ENCODE results near the gene TBCD.

Gene TBCD

GRCh38 chr17:82856361-82856760 is 104.5 kb downstream of the TBCD start:
- Histone ChIP-seq H3K27ac (no peak overlapping the region), H3K4me3 (ENCODE audit: low read depth, low read length) (no peak overlapping the region), H3K36me3 (replicated peaks) (no peaks in the 10 kb centered on the region), H3K27me3 (replicated peaks) (no peaks in the 10 kb centered on the region)
- no peak for DNase-seq
- in situ Hi-C loops (cut with HindIII; ENCODE audit: low pct_ligation_motif_present, low sequenced_read_pairs) = no loop called here
- no peak for TF ChIP-seq CTCF (IDR thresholded peaks at IDR 0.05; ENCODE audit: low read depth, low read length, missing control alignments)

GRCh38 chr17:82858376-82859126 is 106.7 kb downstream of the TBCD start:
- no peak for TF ChIP-seq CTCF (IDR thresholded peaks at IDR 0.05; ENCODE audit: low read depth, low read length, missing control alignments)
- DNase-seq = no peak
- no peaks in the 10 kb centered on the region for H3K27me3 ChIP-seq (replicated peaks)
- no peak overlapping the region for H3K4me3 ChIP-seq (ENCODE audit: low read depth, low read length)
- in situ Hi-C loops (cut with HindIII; ENCODE audit: low pct_ligation_motif_present, low sequenced_read_pairs) = no loop called here
- no peaks in the 10 kb centered on the region for H3K36me3 ChIP-seq (replicated peaks)
- no peak overlapping the region for H3K27ac ChIP-seq

GRCh38 chr17:82859431-82860403 is 107.9 kb downstream of the TBCD start:
- Histone ChIP-seq H3K27ac (peak overlapping the region; percentile 34), H3K27me3 (replicated peaks) (no peaks in the 10 kb centered on the region), H3K36me3 (replicated peaks) (no peaks in the 10 kb centered on the region), H3K4me3 (ENCODE audit: low read depth, low read length) (peak overlapping the region; percentile 22)
- in situ Hi-C loops (cut with HindIII; ENCODE audit: low pct_ligation_motif_present, low sequenced_read_pairs) = no loop called here
- DNase-seq = peak; percentile 58
- TF ChIP-seq CTCF (IDR thresholded peaks at IDR 0.05; ENCODE audit: low read depth, low read length, missing control alignments) = peak; percentile 5

GRCh38 chr17:82860606-82861392 is 108.9 kb downstream of the TBCD start:
- in situ Hi-C loops (cut with HindIII; ENCODE audit: low pct_ligation_motif_present, low sequenced_read_pairs) = no loop called here
- peak overlapping the region; percentile 34 for H3K27ac ChIP-seq
- H3K4me3 ChIP-seq (ENCODE audit: low read depth, low read length) = no peak overlapping the region
- DNase-seq = no peak
- no peaks in the 10 kb centered on the region for H3K27me3 ChIP-seq (replicated peaks)
- no peak for TF ChIP-seq CTCF (IDR thresholded peaks at IDR 0.05; ENCODE audit: low read depth, low read length, missing control alignments)
- H3K36me3 ChIP-seq (replicated peaks) = no peaks in the 10 kb centered on the region

- no peak for TF ChIP-seq CTCF (IDR thresholded peaks at IDR 0.05; ENCODE audit: low read depth, low read length, missing control alignments)
- Histone ChIP-seq H3K27me3 (replicated peaks) (no peaks in the 10 kb centered on the region), H3K36me3 (replicated peaks) (no peaks in the 10 kb centered on the region), H3K4me3 (ENCODE audit: low read depth, low read length) (no peak overlapping the region), H3K27ac (no peak overlapping the region)
- no peak for DNase-seq
- in situ Hi-C loops (cut with HindIII; ENCODE audit: low pct_ligation_motif_present, low sequenced_read_pairs) = no loop called here
Observed at GRCh38 chr17:82861393-82861775, 109.5 kb downstream of the TBCD start.
